T-helper 2 cell (primary cell): ENCODE results near the gene CDHR5.
A peak's percentile ranks its signal among the peaks of the same experiment; 100 is the strongest.

Source experiments
- DNase-seq, 5 experiments: peaks; one replicate each; pipeline versions ENCODE4 v3.0.0 to v3.0.0-alpha.2; 2012 to 2022

Gene CDHR5

DNA sequence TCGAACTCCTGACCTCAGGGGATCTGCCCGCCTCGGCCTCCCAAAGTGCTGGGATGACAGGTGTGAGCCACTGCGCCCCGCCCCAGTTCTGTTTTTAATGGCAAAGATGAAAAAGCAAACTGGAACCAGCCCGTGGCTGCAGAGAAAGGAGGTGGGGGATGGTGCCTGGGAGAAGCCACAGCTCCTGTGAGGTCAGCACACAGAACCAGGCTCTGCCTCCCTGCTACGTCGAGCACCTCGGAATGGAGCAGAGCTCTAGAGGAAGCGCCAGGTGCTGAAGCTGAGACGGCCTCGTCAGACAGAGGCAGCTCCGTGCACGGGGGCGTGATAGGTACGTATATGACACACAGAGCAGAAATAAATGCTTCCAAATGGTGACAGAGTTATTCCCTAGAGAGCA, 20.8 kb upstream of the CDHR5 start:
- no peak for DNase-seq

DNA sequence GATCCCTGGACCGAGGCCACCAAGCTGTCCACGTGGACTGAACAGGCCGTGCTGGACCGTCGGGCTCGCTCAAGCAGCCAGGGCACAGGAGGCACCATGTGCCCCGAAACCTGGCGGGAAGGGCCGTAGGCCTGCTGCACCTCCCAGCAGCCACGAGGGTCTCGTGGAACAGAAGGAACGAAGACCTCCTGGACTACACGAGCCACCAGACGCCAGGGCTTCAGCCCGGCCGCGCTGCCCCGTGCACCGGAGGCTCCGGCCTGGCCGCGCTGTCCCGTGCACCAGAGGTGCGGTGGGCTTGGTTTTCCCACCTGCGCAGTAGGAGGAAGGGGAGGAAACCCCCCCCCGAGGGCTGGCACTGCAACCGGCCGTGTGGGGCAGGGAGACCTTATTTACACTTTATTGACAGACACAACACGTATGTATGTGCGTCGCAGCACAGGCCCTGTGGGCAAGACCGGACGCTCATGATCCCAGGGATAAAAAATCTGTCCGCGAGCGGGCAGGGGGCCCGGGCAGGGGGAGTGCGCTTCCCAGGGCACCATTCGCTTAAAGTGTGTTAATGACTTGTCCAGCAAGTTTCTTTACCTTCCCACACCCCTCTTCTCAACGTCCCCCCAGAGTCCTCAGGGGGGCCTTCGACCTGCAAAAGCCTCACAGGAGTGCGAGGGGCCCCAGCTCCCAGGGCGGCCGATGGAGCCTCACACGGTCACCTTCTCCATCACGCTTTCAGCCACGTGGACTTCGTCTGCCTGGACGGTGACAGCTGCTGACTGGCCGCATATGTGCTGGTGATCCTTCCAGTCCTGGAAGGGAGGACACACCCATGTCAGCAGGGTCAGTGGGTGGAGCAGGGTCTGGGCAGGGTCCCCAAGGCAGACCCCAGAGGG, 19.3 kb upstream of the CDHR5 start:
- no peak for DNase-seq

DNA sequence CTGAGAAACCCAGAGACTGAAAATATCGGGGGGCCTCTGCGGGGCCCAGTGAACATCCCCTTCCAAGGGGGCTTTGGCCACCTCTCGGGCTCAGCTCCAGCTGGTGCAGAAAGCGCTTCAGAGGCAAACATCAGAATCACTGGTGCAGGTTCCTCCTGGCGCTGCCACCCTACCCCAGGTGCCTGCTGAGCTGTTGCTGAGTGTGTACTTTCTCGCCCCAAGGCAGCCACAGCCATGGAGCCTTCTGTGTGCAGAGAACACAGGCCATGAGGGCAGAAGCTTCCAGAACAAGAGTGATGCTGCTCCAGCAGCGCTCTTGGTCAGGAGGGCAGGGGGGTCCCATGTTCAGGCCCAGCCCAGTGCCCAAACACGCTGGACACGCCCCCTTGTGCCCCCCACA, 18.6 kb upstream of the CDHR5 start:
- DNase-seq, result no peak

DNA sequence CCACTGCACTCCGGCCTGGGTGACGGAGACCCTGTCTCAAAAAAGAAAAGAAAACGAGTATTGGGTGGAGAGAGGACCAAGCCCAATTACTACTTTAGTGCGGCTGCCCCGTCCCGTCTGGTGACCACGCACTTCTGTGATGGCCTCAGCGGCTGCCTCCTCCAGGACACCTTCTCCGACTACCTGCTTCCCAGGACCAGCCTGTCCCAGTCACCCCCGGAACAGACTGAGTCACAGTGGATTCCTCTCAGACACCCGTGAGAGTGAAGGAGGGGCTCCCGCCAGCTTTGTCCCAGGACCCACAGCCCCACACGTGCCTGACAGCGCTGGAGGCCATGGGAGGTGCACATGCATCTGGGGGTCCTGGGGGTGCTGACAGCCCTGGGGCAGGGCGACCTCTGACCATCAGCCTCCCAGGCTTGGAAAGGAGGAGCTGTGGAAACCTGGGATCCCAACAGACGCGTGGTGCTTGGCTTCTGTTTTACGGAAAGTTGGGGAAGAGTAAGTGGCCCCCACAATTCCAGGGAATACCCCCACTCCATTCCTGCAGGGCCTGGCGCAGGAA, 17.1 kb upstream of the CDHR5 start:
- no peak for DNase-seq

DNA sequence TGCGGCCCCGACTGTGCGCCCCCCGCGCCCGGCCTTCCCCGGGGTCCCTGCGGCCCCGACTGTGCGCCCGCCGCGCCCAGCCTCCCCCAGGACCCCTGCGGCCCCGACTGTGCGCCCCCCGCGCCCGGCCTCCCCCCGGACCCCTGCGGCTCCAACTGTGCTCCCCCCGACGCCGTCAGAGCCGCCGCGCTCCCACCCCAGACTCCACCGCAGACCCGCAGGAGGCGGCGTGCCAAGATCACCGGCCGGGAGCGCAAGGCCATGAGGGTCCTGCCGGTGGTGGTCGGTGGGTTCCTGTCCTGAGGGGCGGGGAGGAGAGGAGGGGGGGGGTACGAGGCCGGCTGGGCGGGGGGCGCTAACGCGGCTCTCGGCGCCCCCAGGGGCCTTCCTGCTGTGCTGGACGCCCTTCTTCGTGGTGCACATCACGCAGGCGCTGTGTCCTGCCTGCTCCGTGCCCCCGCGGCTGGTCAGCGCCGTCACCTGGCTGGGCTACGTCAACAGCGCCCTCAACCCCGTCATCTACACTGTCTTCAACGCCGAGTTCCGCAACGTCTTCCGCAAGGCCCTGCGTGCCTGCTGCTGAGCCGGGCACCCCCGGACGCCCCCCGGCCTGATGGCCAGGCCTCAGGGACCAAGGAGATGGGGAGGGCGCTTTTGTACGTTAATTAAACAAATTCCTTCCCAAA, 15.4 kb upstream of the CDHR5 start:
- no peak for DNase-seq

DNA sequence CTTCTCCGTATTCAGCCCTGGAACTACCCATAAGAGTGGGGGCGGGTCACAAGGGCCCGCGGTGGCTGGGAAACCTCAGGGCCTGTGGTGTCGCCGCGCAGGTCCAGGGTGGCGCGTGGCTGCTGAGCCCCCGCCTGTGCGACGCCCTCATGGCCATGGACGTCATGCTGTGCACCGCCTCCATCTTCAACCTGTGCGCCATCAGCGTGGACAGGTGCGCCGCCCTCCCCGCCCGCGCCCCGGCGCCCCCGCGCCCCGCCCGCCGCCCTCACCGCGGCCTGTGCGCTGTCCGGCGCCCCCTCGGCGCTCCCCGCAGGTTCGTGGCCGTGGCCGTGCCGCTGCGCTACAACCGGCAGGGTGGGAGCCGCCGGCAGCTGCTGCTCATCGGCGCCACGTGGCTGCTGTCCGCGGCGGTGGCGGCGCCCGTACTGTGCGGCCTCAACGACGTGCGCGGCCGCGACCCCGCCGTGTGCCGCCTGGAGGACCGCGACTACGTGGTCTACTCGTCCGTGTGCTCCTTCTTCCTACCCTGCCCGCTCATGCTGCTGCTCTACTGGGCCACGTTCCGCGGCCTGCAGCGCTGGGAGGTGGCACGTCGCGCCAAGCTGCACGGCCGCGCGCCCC, 14.7 kb upstream of the CDHR5 start:
- DNase-seq, result no peak

DNA sequence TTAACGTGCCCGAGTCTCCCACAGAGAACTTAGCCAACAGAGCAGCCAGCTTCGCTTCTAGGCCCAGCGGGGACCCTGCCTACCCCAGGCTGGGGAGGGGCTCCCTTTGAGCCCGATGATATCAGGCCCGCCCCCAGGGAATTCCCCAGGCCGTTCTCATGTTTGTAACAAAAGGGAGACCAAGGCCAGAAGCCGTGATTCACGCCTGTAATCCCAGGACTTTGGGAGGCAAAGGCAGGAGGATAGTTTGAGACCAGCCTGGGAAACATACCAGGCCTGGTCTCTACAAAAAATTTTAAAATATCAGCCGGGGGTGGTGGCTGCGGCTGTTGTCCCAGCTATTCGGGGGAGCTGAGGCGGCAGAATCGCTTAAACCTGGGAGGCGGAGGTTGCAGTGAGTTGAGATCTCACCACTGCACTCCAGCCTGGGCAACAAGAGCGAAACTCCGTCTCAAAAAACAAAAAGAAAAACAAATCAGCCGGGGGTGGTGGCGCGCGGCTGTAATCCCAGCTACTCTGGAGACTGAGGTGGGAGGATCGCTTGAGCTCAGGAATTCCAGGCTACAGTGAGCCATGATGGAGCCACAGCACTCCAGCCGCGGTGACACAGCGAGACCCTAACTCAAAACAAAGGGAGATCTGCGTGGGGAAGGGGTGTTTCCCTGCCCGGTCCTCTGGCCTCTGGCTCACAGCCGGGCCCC, 14.0 kb upstream of the CDHR5 start:
- DNase-seq, result no peak

DNA sequence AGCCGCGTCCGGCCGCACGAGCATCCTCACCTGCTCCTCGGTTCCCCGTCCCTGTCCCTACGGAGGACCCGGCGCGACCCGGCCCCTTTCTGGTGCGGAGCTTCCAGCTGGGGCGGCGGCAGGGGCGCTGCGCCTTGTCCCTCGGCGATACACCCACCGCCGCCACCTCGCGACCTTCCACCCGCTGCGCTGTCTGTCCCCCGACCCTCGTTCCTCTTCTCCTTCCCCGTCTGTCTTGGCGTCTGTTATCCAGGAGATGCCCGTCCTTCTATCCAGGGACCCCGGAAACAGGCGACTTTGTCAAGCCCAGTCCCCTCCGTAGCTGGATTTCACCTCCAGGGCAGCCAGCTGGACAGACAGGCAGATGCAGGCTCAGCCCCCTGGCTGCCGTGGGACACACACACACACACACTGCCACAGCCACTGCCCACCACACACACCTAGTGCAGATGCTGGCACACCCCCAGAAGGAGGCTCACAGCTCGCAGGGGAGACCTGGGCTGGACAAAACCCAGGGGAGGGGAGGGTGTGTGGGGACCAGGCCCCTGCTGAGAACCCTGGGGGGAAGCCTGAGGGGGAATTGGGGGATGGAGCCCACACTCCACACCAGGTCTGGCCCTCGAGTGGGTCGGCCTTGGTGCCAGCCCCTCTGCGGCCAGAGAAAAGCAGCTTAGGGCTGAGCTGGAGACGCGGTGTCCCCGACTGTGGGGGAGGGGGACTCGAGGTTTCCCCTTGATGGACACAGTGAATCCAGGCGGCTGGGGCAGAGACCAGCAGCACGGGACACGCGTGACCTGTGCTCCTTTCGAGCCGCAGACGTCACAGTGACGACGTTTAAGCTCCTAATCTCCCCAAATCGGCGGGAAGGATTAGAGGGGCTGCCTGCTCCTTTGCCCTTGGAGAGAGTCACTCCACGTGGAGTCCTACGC, 13.1 kb upstream of the CDHR5 start:
- no peak for DNase-seq

DNA sequence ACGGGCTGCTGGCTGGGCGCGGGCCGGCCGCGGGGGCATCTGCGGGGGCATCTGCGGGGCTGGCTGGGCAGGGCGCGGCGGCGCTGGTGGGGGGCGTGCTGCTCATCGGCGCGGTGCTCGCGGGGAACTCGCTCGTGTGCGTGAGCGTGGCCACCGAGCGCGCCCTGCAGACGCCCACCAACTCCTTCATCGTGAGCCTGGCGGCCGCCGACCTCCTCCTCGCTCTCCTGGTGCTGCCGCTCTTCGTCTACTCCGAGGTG, 12.5 kb upstream of the CDHR5 start:
- no peak for DNase-seq

DNA sequence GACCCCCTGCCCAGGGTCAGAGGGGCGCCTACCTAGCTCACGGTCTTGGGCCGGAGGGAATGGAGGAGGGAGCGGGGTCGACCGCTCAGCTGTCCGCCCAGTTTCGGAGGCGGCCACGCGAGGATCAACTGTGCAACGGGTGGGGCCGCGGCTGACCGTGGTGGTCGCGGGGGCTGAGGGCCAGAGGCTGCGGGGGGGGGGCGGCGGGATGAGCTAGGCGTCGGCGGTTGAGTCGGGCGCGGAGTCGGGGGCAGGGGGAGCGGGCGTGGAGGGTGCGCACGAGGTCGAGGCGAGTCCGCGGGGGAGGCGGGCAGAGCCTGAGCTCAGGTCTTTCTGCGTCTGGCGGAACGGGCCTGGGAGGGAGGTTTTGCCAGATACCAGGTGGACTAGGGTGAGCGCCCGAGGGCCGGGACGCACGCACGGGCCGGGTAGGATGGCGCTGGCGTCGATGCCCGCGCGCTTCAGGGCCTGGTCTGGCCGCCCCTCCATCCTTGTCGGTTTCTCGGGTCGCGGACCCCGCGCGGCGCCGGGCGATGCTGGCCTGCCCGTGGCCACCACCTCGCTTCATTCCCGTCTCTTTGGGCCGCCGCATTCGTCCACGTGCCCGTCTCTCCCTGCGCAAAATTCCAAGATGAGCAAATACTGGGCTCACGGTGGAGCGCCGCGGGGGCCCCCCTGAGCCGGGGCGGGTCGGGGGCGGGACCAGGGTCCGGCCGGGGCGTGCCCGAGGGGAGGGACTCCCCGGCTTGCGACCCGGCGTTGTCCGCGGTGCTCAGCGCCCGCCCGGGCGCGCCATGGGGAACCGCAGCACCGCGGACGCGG, 12.0 kb upstream of the CDHR5 start, which contains the start of gene DRD4:
Gene DRD4 (plus strand): TSS at position 759 of the 822 bp plus-strand sequence. CDS start 36 bp downstream, at position 795.
- peak in 1 of 5 experiments; percentile 5 for DNase-seq

DNA sequence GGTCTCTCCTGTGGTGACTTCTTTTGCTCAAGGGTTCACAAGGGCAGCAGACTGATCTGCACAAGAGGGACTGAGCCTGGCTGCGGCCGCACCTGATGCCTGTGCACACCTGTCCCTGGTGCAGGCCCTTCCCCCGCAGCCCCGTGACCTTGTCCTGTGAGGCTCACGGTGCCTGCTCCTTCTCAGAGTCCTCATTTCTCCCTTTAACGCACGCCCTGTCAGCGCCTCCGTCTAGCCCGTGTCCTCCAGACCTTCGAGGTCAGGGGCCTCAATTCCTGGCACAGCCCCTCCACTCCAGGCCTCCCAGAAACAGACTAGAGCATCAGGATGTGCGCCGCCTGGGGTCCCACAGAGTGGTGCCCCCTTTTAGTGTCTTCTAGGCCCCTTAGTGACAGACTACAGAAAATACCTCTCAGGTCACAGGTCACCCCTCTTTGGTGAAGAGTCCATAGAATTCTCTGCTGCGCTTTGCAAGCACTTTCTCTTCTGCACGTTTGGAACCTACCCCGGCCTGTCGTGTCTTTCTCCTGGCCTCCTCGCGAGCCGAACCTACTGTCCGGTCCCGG, 11.3 kb upstream of the CDHR5 start:
- peak in 1 of 5 experiments; percentile 5 for DNase-seq

DNA sequence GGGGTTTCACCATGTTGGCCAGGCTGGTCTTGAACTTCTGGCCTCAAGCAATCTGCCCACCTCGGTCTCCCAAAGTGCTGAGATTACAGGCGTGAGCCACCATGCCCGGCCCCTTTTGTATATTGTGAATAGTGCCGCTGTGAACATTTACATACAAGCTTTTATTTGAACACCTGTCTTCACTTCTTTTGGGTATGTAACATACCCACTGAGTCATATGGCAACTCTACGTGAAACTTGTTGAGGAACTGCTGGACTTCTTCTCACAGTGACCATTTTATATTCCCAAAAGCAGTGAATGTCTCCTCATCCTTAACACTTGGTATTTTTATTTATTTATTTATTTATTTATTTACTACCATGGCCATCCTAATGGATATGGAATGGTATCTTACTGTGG, 6.1 kb upstream of the CDHR5 start:
- DNase-seq, result no peak

DNA sequence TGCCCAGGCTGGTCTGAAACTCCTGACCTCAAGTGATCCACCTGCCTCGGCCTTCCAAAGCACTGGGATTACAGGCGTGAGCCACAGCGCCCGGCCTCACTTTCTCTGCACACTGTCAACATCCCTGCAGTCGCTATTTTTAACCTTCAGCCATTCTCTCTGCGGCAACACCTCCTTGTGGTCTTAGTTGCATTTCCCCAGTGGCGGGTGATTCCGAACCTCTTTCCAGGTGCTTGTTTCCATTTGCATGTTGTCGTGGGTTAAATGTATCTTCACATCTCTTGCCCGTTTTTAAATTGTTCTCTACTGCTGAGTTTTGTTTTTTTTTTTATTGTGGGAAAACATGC, 4.5 kb upstream of the CDHR5 start:
- DNase-seq, result no peak

DNA sequence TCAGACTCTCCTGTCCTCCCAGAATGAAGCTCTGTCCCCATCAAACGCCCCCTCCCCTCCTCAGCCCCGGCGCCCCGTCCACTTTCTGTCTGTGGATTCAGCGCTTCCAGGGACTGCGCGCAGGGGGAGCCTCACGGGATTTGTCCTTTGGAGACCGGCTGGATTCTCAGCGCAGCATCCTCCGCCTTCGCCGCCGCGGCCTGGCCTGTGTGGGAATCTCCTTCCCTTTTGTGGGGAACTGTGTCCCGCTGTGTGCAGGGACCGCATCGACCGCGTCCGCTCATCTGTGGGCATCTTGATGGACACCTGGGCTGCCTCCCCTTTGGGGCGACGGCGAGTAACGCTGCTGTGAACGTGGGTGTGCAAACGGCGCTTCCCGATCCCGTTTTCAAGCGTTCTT, 3.3 kb upstream of the CDHR5 start:
- no peak for DNase-seq

DNA sequence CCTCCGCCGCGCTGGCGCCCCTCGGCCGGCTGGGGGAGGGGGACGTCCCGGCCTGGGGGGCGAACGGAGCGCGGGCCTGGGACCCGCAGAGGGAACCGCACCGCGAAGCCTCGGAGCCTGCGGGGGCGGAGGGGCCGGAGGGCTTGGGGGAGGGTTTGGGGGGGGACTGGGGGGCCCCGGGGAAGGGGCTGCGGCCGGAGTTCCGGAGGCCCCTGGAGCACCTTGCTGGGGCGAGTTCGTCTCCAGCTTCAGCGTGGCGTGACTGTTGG, 2.5 kb upstream of the CDHR5 start:
- no peak for DNase-seq

DNA sequence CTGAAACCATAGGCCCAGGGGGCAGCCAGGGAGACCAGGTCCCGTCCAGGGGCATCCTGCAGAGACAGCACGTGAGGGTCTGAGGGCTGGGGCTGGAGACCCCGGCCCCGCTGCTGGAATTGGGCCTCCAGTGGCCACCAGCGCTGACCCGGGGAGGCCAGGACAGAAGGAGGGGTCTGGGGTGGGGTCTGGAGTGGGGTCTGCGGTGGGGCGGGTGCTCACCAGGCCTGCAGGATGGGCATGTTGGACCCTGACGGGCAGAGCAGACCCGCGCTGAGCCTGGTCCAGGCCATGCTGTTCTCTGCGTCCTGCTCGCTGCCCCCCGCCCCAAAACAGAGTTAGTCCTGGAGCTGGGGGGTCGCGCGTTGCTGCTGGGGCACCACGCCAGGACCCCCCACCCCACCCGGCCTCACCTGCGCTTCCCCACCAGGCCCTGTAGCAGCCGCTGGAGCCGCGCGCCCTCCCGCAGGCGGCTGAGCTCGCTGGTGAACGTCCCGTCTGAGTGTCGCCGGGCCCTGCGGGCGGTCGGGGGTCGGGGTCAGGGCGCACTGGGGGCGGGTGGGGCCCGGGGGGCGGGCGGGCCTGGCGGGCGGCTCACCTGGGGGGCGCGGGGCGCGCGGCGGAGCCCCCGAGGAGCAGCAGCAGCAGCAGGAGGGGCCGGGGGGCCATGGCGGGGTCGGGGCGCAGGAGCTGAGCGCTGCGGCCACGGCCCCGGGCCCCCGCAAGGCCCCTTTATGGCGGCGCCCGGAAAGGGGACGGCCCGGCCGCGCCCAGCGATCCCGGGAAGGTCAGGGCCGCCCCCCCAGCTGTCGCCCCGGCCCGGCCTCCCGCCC, 1.9 kb upstream of the CDHR5 start, which contains the start of gene SCT:
Gene SCT (minus strand): TSS at position 707 of the 833 bp plus-strand sequence. CDS start 38 bp downstream, at position 669.
- DNase-seq, result no peak

DNA sequence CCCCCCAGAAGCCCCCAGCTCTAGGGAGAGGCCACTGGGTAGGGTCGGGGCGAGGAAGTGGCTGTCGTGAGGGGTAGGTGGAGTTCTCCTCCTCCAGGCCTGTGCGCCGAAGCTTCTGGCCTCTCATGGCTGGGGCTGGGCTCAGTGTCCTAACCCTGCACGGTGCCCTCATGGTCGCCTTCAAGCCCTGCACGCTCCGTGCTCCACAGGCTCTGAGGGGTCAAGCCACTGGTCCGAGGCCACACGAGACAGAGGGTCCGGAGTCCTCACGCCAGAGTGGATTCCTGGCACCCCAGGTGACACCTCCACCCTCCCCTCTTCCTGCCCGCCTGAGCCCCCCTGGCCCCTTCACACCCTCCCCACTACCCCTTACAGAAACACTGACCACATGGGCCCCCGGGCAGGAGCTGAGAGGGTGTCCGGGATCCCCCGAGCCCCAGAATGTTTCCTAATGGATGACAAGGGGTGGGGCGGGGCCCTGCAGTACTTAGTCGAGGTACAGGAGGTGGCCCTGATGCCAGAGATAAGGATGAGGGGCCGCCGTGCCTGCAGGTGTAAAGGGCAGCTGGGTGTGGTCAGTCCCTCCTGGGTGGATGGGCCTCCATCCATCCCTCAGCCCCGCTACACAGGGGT, 997 bp upstream of the CDHR5 start:
- DNase-seq, result no peak

DNA sequence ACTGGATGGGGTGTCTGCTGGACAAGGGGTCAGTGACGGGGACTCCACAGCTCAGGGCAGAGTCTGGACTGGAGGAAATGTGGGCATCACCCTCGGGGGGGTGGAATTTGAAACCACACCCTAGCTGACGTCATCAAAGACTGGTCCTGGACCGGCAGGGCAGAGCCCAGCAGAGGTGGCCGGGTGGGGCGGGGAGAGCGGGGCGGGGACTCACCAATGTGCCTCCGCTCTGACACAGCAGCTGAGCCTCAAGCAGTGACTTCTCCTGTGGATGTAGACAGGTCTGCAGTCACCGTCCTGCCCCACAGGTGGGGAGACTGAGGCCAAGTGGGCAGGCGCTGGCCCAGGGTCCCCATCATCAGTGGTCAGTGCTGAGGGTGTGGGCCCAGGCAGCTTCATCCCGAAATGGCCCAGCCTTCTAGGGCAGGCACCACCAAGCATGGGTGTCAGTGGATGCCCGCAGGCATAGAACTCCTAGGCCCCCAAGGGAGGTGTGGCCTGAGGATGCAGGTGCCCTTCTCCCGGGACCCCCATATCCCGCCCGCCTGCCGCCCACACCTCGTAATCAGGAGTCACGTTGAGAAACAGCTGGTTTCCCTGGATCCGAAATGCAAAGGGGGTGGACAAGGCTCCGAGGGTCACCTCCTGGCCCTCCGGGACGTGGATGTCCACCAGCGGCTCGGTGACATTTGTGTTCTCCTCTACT, 603 bp downstream of the CDHR5 start:
- DNase-seq, result no peak
